Measurements from ENCODE around the gene STIM1.

The STIM1 gene

GRCh38 chr11:4019891-4020290 is 164.4 kb downstream of the STIM1 start:
- no peaks in the 10 kb centered on the region for H3K27me3 Mint-ChIP-seq
- H3K9me3 Mint-ChIP-seq, result no peaks in the 10 kb centered on the region
- H3K4me3 Mint-ChIP-seq, result no peak overlapping the region
- H3K27ac Mint-ChIP-seq, result peak overlapping the region; percentile 8
- H3K36me3 Mint-ChIP-seq (ENCODE audit: low read depth), result peaks cover 20% of the 10 kb centered on the region
- H3K4me1 Mint-ChIP-seq (ENCODE audit: low read depth), result peaks cover 40% of the 10 kb centered on the region

DNA sequence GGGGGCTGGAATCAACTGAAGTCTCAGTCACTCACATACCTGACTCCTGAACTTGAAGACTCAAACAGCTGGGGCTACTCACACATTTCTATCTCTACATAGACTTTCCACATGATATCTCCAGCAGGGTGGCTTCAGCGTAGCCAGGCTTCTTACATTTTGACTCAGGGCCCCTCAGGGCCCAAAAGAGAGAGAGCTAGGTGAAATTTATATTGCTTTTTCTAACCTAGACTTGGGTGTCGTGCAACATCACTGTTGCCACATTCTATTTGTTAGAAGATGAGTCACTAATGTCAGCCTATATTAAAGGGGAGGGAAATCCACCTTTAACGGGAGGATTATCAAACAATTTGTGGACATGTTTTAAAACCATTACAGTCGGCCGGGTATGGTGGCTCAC is 167.2 kb downstream of the STIM1 start:
- H3K27me3 Mint-ChIP-seq, result no peaks in the 10 kb centered on the region
- H3K4me1 Mint-ChIP-seq (ENCODE audit: low read depth), result peaks cover 18% of the 10 kb centered on the region
- H3K4me3 Mint-ChIP-seq, result no peak overlapping the region
- H3K27ac Mint-ChIP-seq, result no peak overlapping the region
- peaks cover 47% of the 10 kb centered on the region for H3K36me3 Mint-ChIP-seq (ENCODE audit: low read depth)
- no peaks in the 10 kb centered on the region for H3K9me3 Mint-ChIP-seq

- Mint-ChIP-seq H3K27me3 (no peaks in the 10 kb centered on the region), H3K4me3 (no peak overlapping the region), H3K27ac (no peak overlapping the region), H3K36me3 (ENCODE audit: low read depth) (peaks cover 53% of the 10 kb centered on the region), H3K4me1 (ENCODE audit: low read depth) (peaks cover 9% of the 10 kb centered on the region), H3K9me3 (no peaks in the 10 kb centered on the region)
Measured at GRCh38 chr11:4025248-4025966, 169.9 kb downstream of the STIM1 start.

GRCh38 chr11:4025967-4026324 is 170.5 kb downstream of the STIM1 start:
- H3K27ac Mint-ChIP-seq, result no peak overlapping the region
- H3K4me1 Mint-ChIP-seq (ENCODE audit: low read depth), result peaks cover 3% of the 10 kb centered on the region
- no peaks in the 10 kb centered on the region for H3K9me3 Mint-ChIP-seq
- no peak overlapping the region for H3K4me3 Mint-ChIP-seq
- H3K27me3 Mint-ChIP-seq, result no peaks in the 10 kb centered on the region
- H3K36me3 Mint-ChIP-seq (ENCODE audit: low read depth), result peaks cover 56% of the 10 kb centered on the region

- Mint-ChIP-seq H3K4me1 (ENCODE audit: low read depth) (peaks cover 3% of the 10 kb centered on the region), H3K4me3 (no peak overlapping the region), H3K9me3 (no peaks in the 10 kb centered on the region), H3K27ac (no peak overlapping the region), H3K36me3 (ENCODE audit: low read depth) (peaks cover 60% of the 10 kb centered on the region), H3K27me3 (no peaks in the 10 kb centered on the region)
Measured at GRCh38 chr11:4026389-4026788, 170.9 kb downstream of the STIM1 start.

DNA sequence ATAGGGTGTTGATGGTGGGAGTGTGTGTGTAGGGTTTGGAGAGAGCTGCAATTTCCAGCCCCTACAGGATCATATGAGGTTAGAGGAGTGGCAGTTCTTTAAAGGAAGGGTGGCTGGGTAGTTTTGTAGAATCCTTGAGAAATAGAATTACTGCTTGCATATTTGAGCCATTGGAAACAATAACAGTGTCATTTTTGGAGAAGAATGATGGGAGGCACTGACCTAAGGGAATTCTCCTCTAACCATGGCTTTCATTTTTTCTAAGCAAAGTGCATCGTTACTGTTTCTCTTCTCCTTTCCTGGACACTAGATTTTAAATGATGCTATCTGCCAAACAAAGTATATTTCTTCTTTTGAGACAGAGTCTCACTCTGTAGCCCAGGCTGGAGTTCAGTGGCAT is 172.3 kb downstream of the STIM1 start:
- Mint-ChIP-seq H3K27me3 (no peaks in the 10 kb centered on the region), H3K4me1 (ENCODE audit: low read depth) (no peaks in the 10 kb centered on the region)

DNA sequence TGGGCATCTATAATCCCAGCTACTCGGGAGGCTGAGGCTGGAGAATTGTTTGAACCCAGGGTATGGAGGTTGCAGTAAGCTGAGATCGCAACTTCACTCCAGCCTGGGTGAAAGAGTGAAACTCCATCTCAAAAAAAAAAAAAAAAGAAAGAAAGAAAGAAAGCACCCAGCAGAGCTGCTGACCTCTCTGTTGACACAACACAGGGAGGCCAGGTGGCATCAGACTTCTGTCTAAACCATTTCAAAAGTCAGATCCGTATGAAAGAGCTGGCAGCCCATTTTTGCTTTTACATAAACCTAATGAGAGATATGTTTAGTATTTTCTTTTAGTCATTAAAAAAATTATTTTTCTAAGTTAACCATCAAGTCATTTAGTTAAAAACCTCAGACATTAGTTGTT is 174.7 kb downstream of the STIM1 start:
- peaks cover 55% of the 10 kb centered on the region for H3K36me3 Mint-ChIP-seq (ENCODE audit: low read depth)
- peaks cover 4% of the 10 kb centered on the region for H3K9me3 Mint-ChIP-seq
- peaks cover 4% of the 10 kb centered on the region for H3K4me1 Mint-ChIP-seq (ENCODE audit: low read depth)
- no peak overlapping the region for H3K4me3 Mint-ChIP-seq
- no peaks in the 10 kb centered on the region for H3K27me3 Mint-ChIP-seq
- no peak overlapping the region for H3K27ac Mint-ChIP-seq

More for the DNA sequence above, 172.3 kb downstream of the STIM1 start:
- H3K36me3 Mint-ChIP-seq (ENCODE audit: low read depth), result peaks cover 63% of the 10 kb centered on the region
- H3K4me3 Mint-ChIP-seq, result no peak overlapping the region
- no peaks in the 10 kb centered on the region for H3K9me3 Mint-ChIP-seq
- H3K27ac Mint-ChIP-seq, result no peak overlapping the region

- peaks cover 9% of the 10 kb centered on the region for H3K9me3 Mint-ChIP-seq
- no peak overlapping the region for H3K27ac Mint-ChIP-seq
- H3K36me3 Mint-ChIP-seq (ENCODE audit: low read depth), result peaks cover 47% of the 10 kb centered on the region
- peaks cover 11% of the 10 kb centered on the region for H3K4me1 Mint-ChIP-seq (ENCODE audit: low read depth)
- H3K27me3 Mint-ChIP-seq, result no peaks in the 10 kb centered on the region
- H3K4me3 Mint-ChIP-seq, result no peak overlapping the region
Measured at GRCh38 chr11:4032097-4032496, 176.6 kb downstream of the STIM1 start.

DNA sequence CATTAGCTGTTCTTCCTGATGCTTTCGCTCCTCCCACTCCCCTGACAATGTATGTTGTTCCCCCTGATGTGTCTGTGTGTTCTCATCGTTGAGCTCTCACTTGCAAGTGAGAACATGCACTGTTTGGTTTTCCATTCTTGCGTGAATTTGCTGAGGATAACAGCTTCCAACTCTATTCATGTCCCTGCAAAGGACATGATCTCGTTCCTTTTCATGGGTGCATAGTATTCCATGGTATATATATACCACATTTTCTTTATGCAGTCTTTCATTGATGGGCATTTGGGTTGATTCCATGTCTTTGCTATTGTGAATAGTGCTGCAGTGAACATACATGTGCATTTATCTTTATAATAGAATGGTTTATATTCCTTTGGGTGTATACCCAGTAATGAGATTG is 180.5 kb downstream of the STIM1 start:
- no peak overlapping the region for H3K4me3 Mint-ChIP-seq
- H3K4me1 Mint-ChIP-seq (ENCODE audit: low read depth), result peaks cover 24% of the 10 kb centered on the region

GRCh38 chr11:4039011-4039410 is 183.5 kb downstream of the STIM1 start:
- Mint-ChIP-seq H3K4me3 (no peak overlapping the region), H3K27ac (no peak overlapping the region), H3K4me1 (ENCODE audit: low read depth) (peaks cover 26% of the 10 kb centered on the region), H3K9me3 (peaks cover 5% of the 10 kb centered on the region), H3K27me3 (no peaks in the 10 kb centered on the region), H3K36me3 (ENCODE audit: low read depth) (peaks cover 23% of the 10 kb centered on the region)

More for the DNA sequence above, 180.5 kb downstream of the STIM1 start:
- no peak overlapping the region for H3K27ac Mint-ChIP-seq
- H3K36me3 Mint-ChIP-seq (ENCODE audit: low read depth), result peaks cover 41% of the 10 kb centered on the region
- H3K9me3 Mint-ChIP-seq, result peaks cover 9% of the 10 kb centered on the region
- no peaks in the 10 kb centered on the region for H3K27me3 Mint-ChIP-seq

DNA sequence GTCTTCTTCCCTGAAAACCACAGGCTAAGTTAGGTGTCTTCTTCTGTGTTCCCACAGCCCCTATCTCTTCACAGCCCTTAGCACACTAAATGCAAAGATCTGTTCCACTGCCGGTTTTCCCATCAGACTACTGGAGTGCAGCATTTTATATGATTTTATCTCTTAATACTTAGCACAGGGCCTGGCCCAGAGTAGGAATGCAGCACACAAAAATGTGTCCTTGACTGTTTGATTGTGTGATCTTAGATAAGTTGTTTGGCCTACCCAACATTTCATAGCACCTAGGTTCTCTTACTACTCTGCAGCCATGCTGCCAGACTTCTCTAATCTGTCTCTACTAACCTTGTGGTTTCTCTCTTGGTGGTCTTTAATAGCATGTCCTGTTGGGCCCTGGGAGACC is 185.0 kb downstream of the STIM1 start:
- Mint-ChIP-seq H3K9me3 (peaks cover 5% of the 10 kb centered on the region), H3K27me3 (no peaks in the 10 kb centered on the region), H3K4me3 (no peak overlapping the region), H3K36me3 (ENCODE audit: low read depth) (peaks cover 20% of the 10 kb centered on the region), H3K27ac (no peak overlapping the region), H3K4me1 (ENCODE audit: low read depth) (peaks cover 27% of the 10 kb centered on the region)

GRCh38 chr11:4041731-4042391 is 186.4 kb downstream of the STIM1 start:
- H3K36me3 Mint-ChIP-seq (ENCODE audit: low read depth), result peaks cover 14% of the 10 kb centered on the region

GRCh38 chr11:4044976-4045646 is 189.6 kb downstream of the STIM1 start:
- Mint-ChIP-seq H3K27ac (no peak overlapping the region), H3K4me3 (no peak overlapping the region), H3K27me3 (no peaks in the 10 kb centered on the region), H3K4me1 (ENCODE audit: low read depth) (peaks cover 22% of the 10 kb centered on the region), H3K36me3 (ENCODE audit: low read depth) (peaks cover 7% of the 10 kb centered on the region), H3K9me3 (no peaks in the 10 kb centered on the region)

More at GRCh38 chr11:4041731-4042391, 186.4 kb downstream of the STIM1 start:
- peaks cover 21% of the 10 kb centered on the region for H3K4me1 Mint-ChIP-seq (ENCODE audit: low read depth)
- H3K9me3 Mint-ChIP-seq, result no peaks in the 10 kb centered on the region
- no peaks in the 10 kb centered on the region for H3K27me3 Mint-ChIP-seq
- no peak overlapping the region for H3K4me3 Mint-ChIP-seq
- no peak overlapping the region for H3K27ac Mint-ChIP-seq

DNA sequence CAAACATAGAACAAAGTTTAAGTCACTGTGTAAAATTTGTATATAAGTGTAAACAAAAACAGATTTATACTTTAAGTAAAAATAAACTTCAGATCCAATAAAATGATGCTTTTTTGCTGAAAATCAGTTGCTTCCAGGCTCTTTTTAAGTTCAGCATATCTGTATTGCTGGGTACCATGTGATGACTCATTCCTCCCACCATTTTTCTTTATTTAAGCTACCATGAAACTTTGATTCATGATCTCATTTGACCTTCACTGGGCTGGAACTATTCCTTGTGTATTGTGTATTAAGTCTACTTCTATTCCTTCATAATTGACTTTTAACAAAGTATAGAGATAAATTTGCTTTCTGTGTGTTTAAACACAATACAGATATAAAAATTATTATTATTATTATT is 192.9 kb downstream of the STIM1 start:
- no peak overlapping the region for H3K4me3 Mint-ChIP-seq
- peaks cover 19% of the 10 kb centered on the region for H3K4me1 Mint-ChIP-seq (ENCODE audit: low read depth)
- H3K36me3 Mint-ChIP-seq (ENCODE audit: low read depth), result peaks cover 20% of the 10 kb centered on the region
- H3K27me3 Mint-ChIP-seq, result no peaks in the 10 kb centered on the region
- no peak overlapping the region for H3K27ac Mint-ChIP-seq
- H3K9me3 Mint-ChIP-seq, result no peaks in the 10 kb centered on the region

DNA sequence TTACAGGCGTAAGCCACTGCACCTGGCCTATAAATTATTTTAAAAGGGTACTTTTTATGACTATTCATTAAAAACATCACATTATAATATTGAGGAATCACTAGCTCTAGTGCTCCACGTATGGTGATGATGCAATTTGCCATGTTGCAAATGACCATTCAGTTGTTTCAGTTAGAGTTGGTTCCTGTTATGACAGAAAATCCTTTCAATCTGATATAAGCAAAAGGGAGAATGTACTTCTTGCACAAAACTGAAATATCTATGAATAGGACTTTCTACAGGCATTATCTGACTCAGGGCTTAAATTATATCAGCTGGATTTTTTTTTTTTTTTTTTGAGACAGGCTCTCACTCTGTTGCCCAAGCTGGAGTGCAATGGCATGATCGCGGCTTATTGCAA is 193.5 kb downstream of the STIM1 start:
- peaks cover 17% of the 10 kb centered on the region for H3K4me1 Mint-ChIP-seq (ENCODE audit: low read depth)
- H3K27ac Mint-ChIP-seq, result no peak overlapping the region
- H3K9me3 Mint-ChIP-seq, result no peaks in the 10 kb centered on the region
- no peaks in the 10 kb centered on the region for H3K27me3 Mint-ChIP-seq
- H3K36me3 Mint-ChIP-seq (ENCODE audit: low read depth), result peaks cover 20% of the 10 kb centered on the region
- H3K4me3 Mint-ChIP-seq, result no peak overlapping the region
